T-helper 22 cell (primary cell): ENCODE data around the gene ZCCHC24.
"Not testable (repeated sequence)": the region's sequence is repeated elsewhere in the genome, so short reads cannot be mapped to it uniquely, and the experiment has no call there.

Experiments used
- DNase-seq: peaks from one replicate; pipeline ENCODE4 v3.0.0-alpha.2; 2020; ENCODE audit warnings: low read depth

ZCCHC24 gene

GRCh38 chr10:79472449-79472848 is 27.0 kb upstream of the ZCCHC24 start:
- no peak for DNase-seq

- no peak for DNase-seq
Observed at GRCh38 chr10:79471776-79472175, 26.4 kb upstream of the ZCCHC24 start.

GRCh38 chr10:79470096-79470495 is 24.7 kb upstream of the ZCCHC24 start:
- no peak for DNase-seq

- no peak for DNase-seq
Observed at GRCh38 chr10:79468841-79469585, 23.6 kb upstream of the ZCCHC24 start.

GRCh38 chr10:79468015-79468560 is 22.7 kb upstream of the ZCCHC24 start:
- no peak for DNase-seq

- DNase-seq = no peak
Observed at GRCh38 chr10:79465341-79465740, 19.9 kb upstream of the ZCCHC24 start.

GRCh38 chr10:79463578-79464496 is 18.4 kb upstream of the ZCCHC24 start:
- no peak for DNase-seq

- no peak for DNase-seq
Observed at GRCh38 chr10:79460687-79461086, 15.3 kb upstream of the ZCCHC24 start.

- DNase-seq = no peak
Observed at GRCh38 chr10:79459243-79459642, 13.8 kb upstream of the ZCCHC24 start.

GRCh38 chr10:79458483-79458882 is 13.1 kb upstream of the ZCCHC24 start:
- no peak for DNase-seq

GRCh38 chr10:79457256-79457785 is 11.9 kb upstream of the ZCCHC24 start:
- DNase-seq = no peak

- DNase-seq = no peak
Observed at GRCh38 chr10:79454259-79454658, 8.8 kb upstream of the ZCCHC24 start.

GRCh38 chr10:79453392-79453791 is 8.0 kb upstream of the ZCCHC24 start:
- DNase-seq = no peak

- DNase-seq = no peak
Observed at GRCh38 chr10:79452174-79452611, 6.8 kb upstream of the ZCCHC24 start.

GRCh38 chr10:79451046-79451699 is 5.7 kb upstream of the ZCCHC24 start:
- DNase-seq = no peak

GRCh38 chr10:79449181-79450146 is 4.0 kb upstream of the ZCCHC24 start:
- DNase-seq = no peak

- no peak for DNase-seq
Observed at GRCh38 chr10:79448732-79449049, 3.3 kb upstream of the ZCCHC24 start.

- no peak for DNase-seq
Observed at GRCh38 chr10:79447911-79448731, 2.7 kb upstream of the ZCCHC24 start.

- not testable (repeated sequence) for DNase-seq
Observed at GRCh38 chr10:79447249-79447648, 1.8 kb upstream of the ZCCHC24 start.

- no peak for DNase-seq
Observed at GRCh38 chr10:79446758-79447084, 1.3 kb upstream of the ZCCHC24 start.
